GM08714 (cell line): ENCODE results near the gene HLA-DQB1.

ENCODE experiments used
- H3K4me3 ChIP-seq: fragments of 200-500 bp; sonication (Bioruptor generic); 2 replicates; pipeline ENCODE4 v1.5.1; 2014; ENCODE audit warnings: mild to moderate bottlenecking, low read length, inconsistent platforms
- ZNF274 ChIP-seq: IDR thresholded peaks from 2 replicates; pipeline ENCODE4 v1.6.1; 2012; ENCODE audit warnings: mild to moderate bottlenecking, low read depth, low read length

Gene HLA-DQB1

DNA sequence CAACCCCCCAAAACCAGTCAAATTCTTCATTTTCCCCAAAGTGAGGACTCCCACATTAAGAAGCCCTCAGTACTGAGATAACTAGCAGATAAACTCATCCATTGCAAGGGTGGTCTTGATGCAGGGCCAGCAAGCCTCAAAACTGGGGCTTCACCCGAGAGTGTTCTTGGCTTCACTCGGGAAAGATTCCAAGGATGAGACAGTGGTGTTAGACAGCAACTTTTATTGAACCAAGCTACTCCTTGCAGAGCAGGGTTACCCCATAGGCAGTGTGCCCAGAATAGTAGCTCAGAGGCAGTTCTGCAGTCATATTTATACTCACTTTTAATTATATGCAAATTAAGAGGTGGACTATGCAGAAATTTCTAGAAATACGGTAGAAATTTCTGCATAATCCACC, 45.1 kb downstream of the HLA-DQB1 start:
- no peak overlapping the region for H3K4me3 ChIP-seq
- TF ChIP-seq ZNF274: no peak

DNA sequence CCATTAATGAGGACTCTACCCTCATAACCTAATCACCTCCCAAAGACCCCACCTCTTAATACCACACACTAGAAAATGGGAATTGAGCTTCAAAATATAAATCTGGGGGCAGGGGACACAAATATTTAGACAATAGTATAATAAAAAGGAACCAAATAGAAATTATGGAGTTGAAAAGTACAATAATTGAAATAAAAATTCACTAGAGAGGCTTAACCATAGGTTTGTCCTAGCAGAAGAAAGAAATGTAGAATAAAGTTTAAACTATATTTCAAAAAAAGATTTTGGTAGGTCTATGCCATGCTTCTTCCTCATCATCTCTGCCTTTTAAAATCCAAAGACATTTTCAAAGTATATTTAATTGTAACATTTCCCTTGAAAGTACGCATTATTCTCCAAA, 48.7 kb downstream of the HLA-DQB1 start:
- no peak for TF ChIP-seq ZNF274

DNA sequence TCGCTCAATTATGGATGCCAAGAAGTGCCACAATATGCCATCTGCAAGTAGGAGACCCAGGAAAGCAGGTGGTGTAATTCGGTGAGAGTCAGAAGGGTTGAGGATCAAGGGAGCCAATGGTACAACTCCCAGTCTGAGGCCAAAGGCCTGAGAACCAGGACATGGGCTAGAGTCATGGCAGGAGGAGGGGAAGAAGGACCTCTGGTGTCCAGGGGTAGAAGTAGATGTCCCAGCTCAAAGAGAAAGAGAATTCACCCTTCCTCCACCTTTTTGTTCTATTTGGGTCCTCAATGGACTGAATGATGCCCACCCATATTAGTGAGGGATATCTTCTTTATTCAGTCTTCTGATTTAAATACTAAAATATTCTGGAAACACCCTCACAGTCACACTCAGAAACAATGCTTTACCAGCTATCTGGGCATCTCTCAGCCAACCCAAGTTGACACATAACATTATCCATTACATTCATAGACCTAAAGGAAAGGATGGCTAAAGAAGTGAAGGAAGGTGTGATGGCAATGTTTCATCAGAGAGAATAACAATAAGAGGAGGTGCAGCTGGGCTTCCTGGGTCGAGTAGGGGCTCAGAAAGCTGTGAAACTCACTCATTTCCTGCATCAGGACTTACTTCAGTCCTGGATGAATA, 50.4 kb downstream of the HLA-DQB1 start:
- TF ChIP-seq ZNF274: no peak

More for the DNA sequence above, 48.7 kb downstream of the HLA-DQB1 start:
- H3K4me3 ChIP-seq: no peak overlapping the region

DNA sequence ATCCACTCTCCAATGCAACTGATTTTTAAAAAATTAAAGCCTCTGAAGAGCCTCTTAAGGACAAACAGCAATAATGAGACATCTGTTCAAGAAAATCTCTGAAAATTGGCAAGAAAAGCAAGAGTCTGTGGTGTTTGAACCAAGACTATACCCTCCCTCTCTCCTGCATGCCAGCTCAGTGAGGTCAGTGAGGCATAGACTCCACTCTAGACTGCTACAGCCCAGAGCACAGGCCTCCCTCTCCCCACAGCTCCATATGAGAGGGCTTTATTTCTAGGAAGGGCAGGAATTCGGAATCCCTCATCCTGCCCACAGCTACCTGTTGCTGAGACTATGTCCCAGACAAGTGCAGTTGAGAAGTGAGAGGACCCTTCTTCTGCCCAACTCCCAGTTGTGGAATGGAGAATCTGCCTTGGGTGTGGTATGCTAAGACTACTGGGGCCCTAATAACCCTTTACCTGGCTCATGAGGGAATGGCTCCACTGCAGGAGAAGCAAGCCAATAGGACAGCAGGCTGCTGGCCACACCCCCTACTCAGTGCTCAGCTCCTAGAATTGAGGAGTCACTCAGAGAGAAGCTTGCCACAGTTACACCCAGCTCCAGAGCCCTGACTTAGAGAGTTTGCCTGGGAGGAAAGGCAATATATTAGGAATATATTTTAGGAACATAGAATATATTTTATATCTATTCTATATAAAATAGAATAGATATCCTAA, 51.9 kb downstream of the HLA-DQB1 start:
- no peak for TF ChIP-seq ZNF274
- H3K4me3 ChIP-seq: no peak overlapping the region

More for the DNA sequence above, 50.4 kb downstream of the HLA-DQB1 start:
- no peak overlapping the region for H3K4me3 ChIP-seq

- no peak overlapping the region for H3K4me3 ChIP-seq
- no peak for TF ChIP-seq ZNF274
Measured at GRCh38 chr6:32613475-32613874, 53.0 kb downstream of the HLA-DQB1 start.

DNA sequence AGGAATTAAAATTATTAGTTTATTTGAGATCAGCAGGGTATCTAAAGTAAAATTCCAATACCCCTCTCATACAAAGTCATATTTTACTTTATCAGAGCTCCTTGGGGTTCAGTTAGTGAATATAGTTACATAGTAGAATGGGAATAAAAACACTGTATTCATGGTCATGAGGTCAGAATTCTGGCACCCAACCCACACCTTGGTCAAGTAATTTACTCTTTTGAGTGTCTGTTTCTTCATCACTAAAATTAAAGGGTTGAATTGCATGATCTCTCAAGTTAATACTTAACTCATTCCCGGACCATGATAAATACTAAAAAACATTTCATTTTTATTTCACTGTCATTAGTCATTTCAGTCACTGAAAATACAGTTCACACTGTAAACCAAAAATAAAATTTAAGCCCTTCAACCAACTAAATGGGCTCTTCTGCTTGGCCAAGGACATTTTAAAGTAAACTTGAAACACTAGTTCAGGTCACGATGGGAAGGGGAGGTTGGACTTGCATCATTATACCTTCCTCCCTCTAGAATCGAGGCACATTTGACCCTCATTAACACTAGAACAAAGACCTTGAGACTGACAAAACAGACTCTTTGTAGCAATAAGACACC, 55.7 kb downstream of the HLA-DQB1 start:
- no peak for TF ChIP-seq ZNF274
- no peak overlapping the region; the same call in 1 of the 2 replicates for H3K4me3 ChIP-seq

GRCh38 chr6:32609731-32610640, 56.5 kb downstream of the HLA-DQB1 start:
- peak overlapping the region; percentile 58 for H3K4me3 ChIP-seq
- TF ChIP-seq ZNF274: no peak
